BLaER1 (cell line): ENCODE results near the gene NARF.

Source experiments
- H3K27ac ChIP-seq: shearing (Covaris generic); formaldehyde crosslinking; 2 replicates; pipeline ENCODE4 v1.8.1; 2022
- H3K27me3 ChIP-seq: shearing (Covaris generic); formaldehyde crosslinking; 2 replicates; pipeline ENCODE4 v1.8.1; 2022
- H3K36me3 ChIP-seq: shearing (Covaris generic); formaldehyde crosslinking; 2 replicates; pipeline ENCODE4 v1.8.1; 2022
- H3K4me1 ChIP-seq: shearing (Covaris generic); formaldehyde crosslinking; 2 replicates; pipeline ENCODE4 v1.8.1; 2022
- H3K4me2 ChIP-seq: shearing (Covaris generic); formaldehyde crosslinking; 2 replicates; pipeline ENCODE4 v1.8.1; 2022
- H3K4me3 ChIP-seq: shearing (Covaris generic); formaldehyde crosslinking; 2 replicates; pipeline ENCODE4 v1.8.1; 2022
- H3K9ac ChIP-seq: shearing (Covaris generic); formaldehyde crosslinking; 2 replicates; pipeline ENCODE4 v1.8.1; 2022
- H3K9me3 ChIP-seq: shearing (Covaris generic); formaldehyde crosslinking; 2 replicates; pipeline ENCODE4 v1.8.1; 2022
- H4K20me1 ChIP-seq: shearing (Covaris generic); formaldehyde crosslinking; 2 replicates; pipeline ENCODE4 v1.8.1; 2022
- Cebpa-rat ChIP-seq: shearing (Covaris generic); IDR thresholded peaks from 2 replicates; pipeline ENCODE4 v1.8.1; 2022

NARF gene

GRCh38 chr17:82439829-82440365, 18.6 kb upstream of the NARF start:
- peaks cover 53% of the 10 kb centered on the region for H4K20me1 ChIP-seq
- no peak overlapping the region for H3K4me3 ChIP-seq
- no peak for TF ChIP-seq Cebpa-rat
- no peak overlapping the region for H3K9ac ChIP-seq
- peak overlapping the region; percentile 57; the same call in 1 of the 2 replicates for H3K27ac ChIP-seq
- H3K36me3 ChIP-seq: peaks cover 81% of the 10 kb centered on the region
- H3K4me1 ChIP-seq: peaks cover 97% of the 10 kb centered on the region
- no peaks in the 10 kb centered on the region for H3K9me3 ChIP-seq
- no peaks in the 10 kb centered on the region for H3K27me3 ChIP-seq
- peak overlapping the region; percentile 98 for H3K4me2 ChIP-seq

- Histone ChIP-seq H3K4me2 (peak overlapping the region; percentile 98), H3K4me1 (peaks cover 97% of the 10 kb centered on the region), H3K9ac (0 out of 2 replicates have a peak overlapping the region, but pooled peaks have one; percentile 38), H3K27ac (peak overlapping the region; percentile 57), H3K4me3 (no peak overlapping the region), H3K36me3 (peaks cover 81% of the 10 kb centered on the region), H3K27me3 (no peaks in the 10 kb centered on the region), H4K20me1 (peaks cover 59% of the 10 kb centered on the region), H3K9me3 (no peaks in the 10 kb centered on the region)
- no peak for TF ChIP-seq Cebpa-rat
Measured at GRCh38 chr17:82440469-82440981, 18.0 kb upstream of the NARF start.

GRCh38 chr17:82440991-82441627, 17.4 kb upstream of the NARF start:
- Histone ChIP-seq H3K27ac (peak overlapping the region; percentile 57), H3K9ac (0 out of 2 replicates have a peak overlapping the region, but pooled peaks have one; percentile 38)

GRCh38 chr17:82441691-82442487, 16.7 kb upstream of the NARF start:
- Histone ChIP-seq H3K9ac (peak overlapping the region; percentile 15), H3K9me3 (no peaks in the 10 kb centered on the region), H4K20me1 (peaks cover 60% of the 10 kb centered on the region), H3K27ac (peak overlapping the region; percentile 49), H3K36me3 (peaks cover 81% of the 10 kb centered on the region), H3K4me3 (peak overlapping the region; percentile 36; the same call in 1 of the 2 replicates), H3K4me1 (peaks cover 97% of the 10 kb centered on the region), H3K27me3 (no peaks in the 10 kb centered on the region), H3K4me2 (peak overlapping the region; percentile 98)
- no peak for TF ChIP-seq Cebpa-rat

More at GRCh38 chr17:82440991-82441627, 17.4 kb upstream of the NARF start:
- peaks cover 81% of the 10 kb centered on the region for H3K36me3 ChIP-seq
- peak overlapping the region; percentile 98 for H3K4me2 ChIP-seq
- peaks cover 97% of the 10 kb centered on the region for H3K4me1 ChIP-seq
- no peak overlapping the region for H3K4me3 ChIP-seq
- H3K27me3 ChIP-seq: no peaks in the 10 kb centered on the region
- no peak for TF ChIP-seq Cebpa-rat
- H4K20me1 ChIP-seq: peaks cover 60% of the 10 kb centered on the region
- H3K9me3 ChIP-seq: no peaks in the 10 kb centered on the region

GRCh38 chr17:82442643-82443464, 15.7 kb upstream of the NARF start:
- Histone ChIP-seq H4K20me1 (peaks cover 60% of the 10 kb centered on the region), H3K9me3 (no peaks in the 10 kb centered on the region), H3K4me2 (peak overlapping the region; percentile 98), H3K9ac (peak overlapping the region; percentile 15), H3K4me3 (peak overlapping the region; percentile 36), H3K4me1 (peaks cover 100% of the 10 kb centered on the region), H3K27me3 (no peaks in the 10 kb centered on the region), H3K36me3 (peaks cover 71% of the 10 kb centered on the region), H3K27ac (peak overlapping the region; percentile 49)
- no peak for TF ChIP-seq Cebpa-rat

GRCh38 chr17:82443465-82444283, 14.9 kb upstream of the NARF start:
- Histone ChIP-seq H3K9me3 (no peaks in the 10 kb centered on the region), H3K4me2 (peak overlapping the region; percentile 98), H3K27me3 (no peaks in the 10 kb centered on the region), H3K4me1 (peaks cover 97% of the 10 kb centered on the region), H3K9ac (peak overlapping the region; percentile 74), H4K20me1 (peaks cover 60% of the 10 kb centered on the region), H3K4me3 (peak overlapping the region; percentile 60; the same call in 1 of the 2 replicates), H3K27ac (peak overlapping the region; percentile 86), H3K36me3 (peaks cover 64% of the 10 kb centered on the region)
- no peak for TF ChIP-seq Cebpa-rat

GRCh38 chr17:82444284-82444893, 14.2 kb upstream of the NARF start:
- Histone ChIP-seq H3K36me3 (peaks cover 57% of the 10 kb centered on the region), H3K4me1 (peaks cover 97% of the 10 kb centered on the region), H4K20me1 (peaks cover 60% of the 10 kb centered on the region), H3K9me3 (no peaks in the 10 kb centered on the region), H3K9ac (peak overlapping the region; percentile 74), H3K27me3 (no peaks in the 10 kb centered on the region), H3K27ac (peak overlapping the region; percentile 86), H3K4me3 (peak overlapping the region; percentile 60), H3K4me2 (peak overlapping the region; percentile 98)
- no peak for TF ChIP-seq Cebpa-rat

- peaks cover 54% of the 10 kb centered on the region for H4K20me1 ChIP-seq
- peaks cover 91% of the 10 kb centered on the region for H3K4me1 ChIP-seq
- no peaks in the 10 kb centered on the region for H3K9me3 ChIP-seq
- H3K9ac ChIP-seq: peak overlapping the region; percentile 74
- peak overlapping the region; percentile 98 for H3K4me2 ChIP-seq
- peak overlapping the region; percentile 86 for H3K27ac ChIP-seq
- peaks cover 51% of the 10 kb centered on the region for H3K36me3 ChIP-seq
- TF ChIP-seq Cebpa-rat: no peak
- no peaks in the 10 kb centered on the region for H3K27me3 ChIP-seq
- peak overlapping the region; percentile 60 for H3K4me3 ChIP-seq
Measured at GRCh38 chr17:82444941-82445521, 13.5 kb upstream of the NARF start.
